GM12878 (cell line): ENCODE data around the gene XPO6. TPM values are rescaled to one million over a fixed set of nuclear protein-coding genes. Genes with fewer than 3 reads are reported as not detected.

Experiments
- ATAC-seq: fragments of 200-7000 bp; cut with Tn5 transposase; 3 replicates; pipeline ENCODE4 v1.9.1; 2020; ENCODE audit warnings: mild to moderate bottlenecking, moderate library complexity
- BruUV-seq: library from RNA; stranded (reverse); fragments of 400-500 nt; replicated peaks from 2 replicates; lab custom pipeline; 2021; lab: Mats Ljungman, UMichigan
- CTCF ChIA-PET: fragments of 300-600 bp; sonication (Branson Sonifier 250); formaldehyde crosslinking; extraction: SDS; loops from one replicate; lab custom pipeline; 2021; ENCODE audit warnings: inconsistent platforms; lab: Yijun Ruan, JAX
- POLR2A ChIA-PET: fragments of 350-600 bp; formaldehyde crosslinking; extraction: SDS; loops from one replicate; lab custom pipeline; 2021; ENCODE audit warnings: inconsistent platforms; lab: Charles Lee
- RAD21 ChIA-PET: fragments of 300-600 bp; sonication (Branson Sonifier 250); formaldehyde crosslinking; loops from one replicate; lab custom pipeline; 2023; ENCODE audit warnings: antibody characterized with exemption; ENCODE audit not compliant: unreplicated experiment; lab: Charles Lee
- SMC1A ChIA-PET: fragments of 300-600 bp; sonication (Branson Sonifier 250); formaldehyde crosslinking; loops from one replicate; lab custom pipeline; 2023; ENCODE audit not compliant: unreplicated experiment, uncharacterized antibody; lab: Charles Lee
- DNase-seq: peaks from one replicate; pipeline ENCODE4 v3.0.0-alpha.2; 2011; ENCODE audit warnings: low read depth, low spot score
- FAIRE-seq: peaks from 3 replicates; lab custom pipeline; 2011; peaks lifted over from hg19 to GRCh38; lab: Jason Lieb, UNC
- H2AFZ ChIP-seq: 2 replicates; pipeline ENCODE4 v1.6.0; 2011; ENCODE audit warnings: low read depth, low read length, control low read depth; ENCODE audit not compliant: control insufficient read depth
- H3K27ac ChIP-seq: 2 replicates; pipeline ENCODE4 v1.5.1; 2011; ENCODE audit warnings: control low read depth; ENCODE audit not compliant: control insufficient read depth, insufficient read depth
- H3K27me3 ChIP-seq, 2 experiments: replicated peaks in 1 of 2; 2 replicates each; pipeline versions ENCODE4 v1.6.0 to v1.6.1; 2011; ENCODE audit warnings: low read length in 1 of 2; ENCODE audit not compliant: control insufficient read depth in 2 of 2, insufficient read depth in 2 of 2
- H3K36me3 ChIP-seq, 2 experiments: 2 replicates each; pipeline ENCODE4 v1.5.1; 2011; ENCODE audit warnings: low read length in 1 of 2; ENCODE audit not compliant: control insufficient read depth in 2 of 2, insufficient read depth in 2 of 2
- H3K4me1 ChIP-seq: 2 replicates; pipeline ENCODE4 v1.6.1; 2011; ENCODE audit warnings: mild to moderate bottlenecking, low read length, moderate library complexity, mixed read lengths; ENCODE audit not compliant: control insufficient read depth, insufficient read depth
- H3K4me2 ChIP-seq: 2 replicates; pipeline ENCODE4 v1.6.0; 2011; ENCODE audit warnings: control low read depth; ENCODE audit not compliant: control insufficient read depth, insufficient read depth
- H3K4me3 ChIP-seq: fragments of 200-600 bp; sonication (generic); 2 replicates; pipeline ENCODE4 v1.5.1; 2016
- H3K79me2 ChIP-seq: 2 replicates; pipeline ENCODE4 v1.6.0; 2011; ENCODE audit warnings: low read length; ENCODE audit not compliant: control insufficient read depth, insufficient read depth
- H3K9ac ChIP-seq: 2 replicates; pipeline ENCODE4 v1.8.0; 2011; ENCODE audit warnings: low read length, control low read depth, mixed read lengths; ENCODE audit not compliant: control insufficient read depth, insufficient read depth
- H3K9me3 ChIP-seq: replicated peaks from 3 replicates; pipeline ENCODE4 v1.5.1; 2011; ENCODE audit warnings: mild to moderate bottlenecking, low read length; ENCODE audit not compliant: control insufficient read depth, insufficient read depth
- H4K20me1 ChIP-seq: 2 replicates; pipeline ENCODE4 v1.6.0; 2011; ENCODE audit not compliant: control insufficient read depth, insufficient read depth
- BRCA1 ChIP-seq: IDR thresholded peaks from 2 replicates; pipeline ENCODE4 v1.6.1; 2011; ENCODE audit warnings: low read depth, low read length, improper control_type of control experiment
- CBFB ChIP-seq: IDR thresholded peaks from 2 replicates; pipeline ENCODE4 v1.6.1; 2016; ENCODE audit warnings: antibody characterized with exemption, low read depth
- DPF2 ChIP-seq: fragments of 450-650 bp; IDR thresholded peaks from 2 replicates; pipeline ENCODE4 v1.6.1; 2017; ENCODE audit warnings: mild to moderate bottlenecking
- LARP7 ChIP-seq: fragments of 450-650 bp; IDR thresholded peaks from 2 replicates; pipeline ENCODE4 v1.6.1; 2017; ENCODE audit warnings: mild to moderate bottlenecking
- MTA2 ChIP-seq: fragments of 450-650 bp; IDR thresholded peaks from 2 replicates; pipeline ENCODE4 v1.6.1; 2016; ENCODE audit warnings: low read depth, mild to moderate bottlenecking, moderate library complexity
- MYB ChIP-seq: fragments of 150-350 bp; IDR thresholded peaks from 2 replicates; pipeline ENCODE4 v1.6.1; 2014; ENCODE audit warnings: mild to moderate bottlenecking, low read depth, low read length, borderline replicate concordance
- NR2C2 ChIP-seq: IDR thresholded peaks from 2 replicates; pipeline ENCODE4 v1.6.1; 2011; ENCODE audit warnings: borderline replicate concordance, low read depth; ENCODE audit not compliant: control insufficient read depth, insufficient read length
- PAX5 ChIP-seq: IDR thresholded peaks from 2 replicates; pipeline ENCODE4 v1.6.1; 2011; ENCODE audit warnings: low read depth, low read length, borderline replicate concordance
- POLR2AphosphoS2 ChIP-seq: IDR thresholded peaks from 2 replicates; pipeline ENCODE4 v1.6.1; 2011; ENCODE audit warnings: low read depth, mild to moderate bottlenecking, low read length, improper control_type of control experiment, moderate library complexity
- SIN3A ChIP-seq: IDR thresholded peaks from 2 replicates; pipeline ENCODE4 v1.6.1; 2012; ENCODE audit warnings: low read depth, low read length, improper control_type of control experiment
- STAT3 ChIP-seq: IDR thresholded peaks from 2 replicates; pipeline ENCODE4 v1.6.1; 2011; ENCODE audit warnings: low read depth, low read length, improper control_type of control experiment
- SUZ12 ChIP-seq: fragments of 200-600 bp; sonication (generic); IDR thresholded peaks from one replicate; pipeline ENCODE4 v1.6.1; 2018; ENCODE audit warnings: antibody characterized with exemption, mild to moderate bottlenecking; ENCODE audit not compliant: unreplicated experiment
- TCF12 ChIP-seq: IDR thresholded peaks from 2 replicates; pipeline ENCODE4 v1.6.1; 2011; ENCODE audit warnings: low read depth, mild to moderate bottlenecking, low read length
- WGBS: methylation state at CpG from one replicate; pipeline ENCODE4 v1.1.6; 2016; ENCODE audit warnings: low lambda C conversion rate; ENCODE audit not compliant: insufficient replicate concordance, insufficient coverage; ENCODE audit errors: missing lambda C conversion rate; 5-methylcytosine and 5-hydroxymethylcytosine counted together
- in situ Hi-C: fragments of 300-500 bp; cut with MboI; formaldehyde crosslinking; loops from 9 replicates; pipeline ENCODE4 v1.14.3; 2018; ENCODE audit warnings: mixed read lengths
- intact Hi-C: fragments of 100-400 bp; cut with micrococcal nuclease; formaldehyde crosslinking; loops from one replicate; pipeline ENCODE4 v1.14.2; 2022; ENCODE audit not compliant: unreplicated experiment
- polyA plus RNA-seq, 11 experiments: library from polyadenylated mRNA; depleted of rRNA in 4 of 11; unstranded in 6 of 11; stranded (reverse) in 5 of 11; fragments of >200 nt; fragmentation: Nextera tagmentation in 4 of 11; fragmentation: Illumina TruSeq in 1 of 11; extraction: Ambion mirVana in 4 of 11; extraction: Trizol in 1 of 11; gene quantifications; 1 replicate in 1 of 11; 2 replicates in 10 of 11; pipeline versions ENCODE4 v1.2.1 to v1.2.3, GENCODE V29; 2011 to 2016; ENCODE audit warnings: inconsistent platforms in 2 of 11, missing spikeins in 2 of 11, low read depth in 1 of 11
- total RNA-seq, 4 experiments: library from RNA; depleted of rRNA in 3 of 4; stranded (reverse); fragments of >200 nt in 3 of 4; fragmentation: Illumina TruSeq in 1 of 4; extraction: Trizol in 1 of 4; gene quantifications; 2 replicates each; pipeline versions ENCODE4 v1.2.1 to v1.2.3, GENCODE V29; 2013 to 2021
- TF ChIP-seq, protein P1 (sequence below): fragments of 450-650 bp; IDR thresholded peaks from 2 replicates; pipeline ENCODE4 v1.6.1; 2017; ENCODE audit warnings: mild to moderate bottlenecking
- TF ChIP-seq, protein P2 (sequence below): fragments of 450-650 bp; conservative IDR thresholded peaks from 2 replicates; pipeline ENCODE4 v1.6.1; 2017; ENCODE audit warnings: mild to moderate bottlenecking, moderate library complexity
- TF ChIP-seq, protein P3 (sequence below): fragments of 450-650 bp; IDR thresholded peaks from 2 replicates; pipeline ENCODE4 v1.6.1; 2018; ENCODE audit warnings: borderline replicate concordance, mild to moderate bottlenecking; ENCODE audit not compliant: partially characterized antibody

The XPO6 gene
- total and polyA plus RNA-seq, 10 of the 15 experiments (the other 5 are each of a cell fraction or from before 2014, with no cell fraction given), result 9.9 to 246 (median 110) TPM

DNA sequence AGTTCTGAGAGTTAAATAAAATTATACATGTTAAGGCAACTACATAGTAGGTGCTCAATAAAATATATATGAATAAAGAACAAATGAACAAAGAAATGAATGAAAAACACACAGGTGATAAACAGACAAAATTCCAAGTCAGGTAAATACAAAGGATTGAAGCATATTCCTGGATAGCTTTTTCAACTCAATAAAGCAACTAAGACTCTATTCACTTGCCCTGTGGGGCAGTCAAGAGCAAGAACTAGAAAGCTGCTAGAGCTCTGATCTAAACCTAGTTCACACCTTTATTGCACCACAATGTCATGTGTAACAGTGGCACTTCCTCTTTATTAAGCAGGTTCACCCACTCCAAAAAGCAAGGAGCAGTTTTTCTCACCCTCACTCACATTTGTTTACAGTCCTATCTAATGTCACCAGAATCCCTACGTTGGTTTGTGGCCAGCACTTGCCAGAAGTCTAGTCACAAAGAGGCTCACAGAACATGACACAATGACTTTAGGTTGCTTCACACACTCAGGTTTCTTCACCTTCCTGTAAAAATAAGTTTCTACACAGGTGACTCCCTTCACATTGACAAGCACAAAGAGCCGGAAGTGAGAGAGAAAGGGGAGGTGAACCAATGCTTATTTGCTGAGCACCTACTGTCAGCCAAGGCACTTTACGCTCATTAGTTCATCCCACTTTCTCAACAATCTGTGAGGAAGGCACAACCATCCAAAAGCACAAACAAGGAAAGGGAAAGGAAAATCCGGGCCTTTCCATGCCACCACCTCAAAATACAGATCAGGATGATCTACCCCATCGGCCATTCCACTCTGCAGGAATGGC, 70.8 kb downstream of the XPO6 start:
- intact Hi-C loops, result loop anchor here (2.0 to 5.0 kb wide), 2 partner anchors 46 to 78 kb away; no protein-coding TSS in a partner anchor
- RAD21 ChIA-PET, result interaction anchor here (0.7 to 6.0 kb wide), 11 partner anchors 22 to 81 kb away, joined by 3 to 63 read pairs (median 8); partner anchors contain the start of gene XPO6
- FAIRE-seq (peak; percentile 81), ATAC-seq (peak; percentile 89), DNase-seq (peak; percentile 90)
- in situ Hi-C loops, result no loop called here
- SMC1A ChIA-PET, result interaction anchor here (0.6 to 4.8 kb wide), 15 partner anchors 10 to 72 kb away, joined by 3 to 105 read pairs (median 4); partner anchors contain the start of gene XPO6
- Histone ChIP-seq H2AFZ (peak overlapping the region; percentile 54), H3K27ac (peak overlapping the region; percentile 99), H3K4me1 (peaks cover 26% of the 10 kb centered on the region), H3K4me2 (peak overlapping the region; percentile 97), H3K9ac (peak overlapping the region; percentile 78), H3K4me3 (peak overlapping the region; percentile 34; the same call in 1 of the 2 replicates), H3K79me2 (peaks cover 19% of the 10 kb centered on the region), H3K9me3 (no peaks in the 10 kb centered on the region), H3K36me3 (peaks cover 5 to 42% of the 10 kb centered on the region in 2 experiments), H3K27me3 (no peaks in the 10 kb centered on the region), H4K20me1 (no peaks in the 10 kb centered on the region; the same call in 1 of the 2 replicates)
- BruUV-seq, result no TSS peak
- POLR2A ChIA-PET, result interaction anchor here (0.6 to 3.1 kb wide), 9 partner anchors 24 to 76 kb away, joined by 3 to 43 read pairs (median 6); no protein-coding TSS in a partner anchor
- 0% methylated on average over 5 of the region's 5 CpGs for WGBS
- CTCF ChIA-PET, result interaction anchor here (0.7 to 9.1 kb wide), 16 partner anchors 7 to 77 kb away, joined by 3 to 58 read pairs (median 4); partner anchors contain the start of gene XPO6
- 0 out of 2 replicates have a peak, but pooled peaks have one; percentile 52 for TF ChIP-seq TCF12
- no peak for TF ChIP-seq PAX5
- TF ChIP-seq, protein P1, sequence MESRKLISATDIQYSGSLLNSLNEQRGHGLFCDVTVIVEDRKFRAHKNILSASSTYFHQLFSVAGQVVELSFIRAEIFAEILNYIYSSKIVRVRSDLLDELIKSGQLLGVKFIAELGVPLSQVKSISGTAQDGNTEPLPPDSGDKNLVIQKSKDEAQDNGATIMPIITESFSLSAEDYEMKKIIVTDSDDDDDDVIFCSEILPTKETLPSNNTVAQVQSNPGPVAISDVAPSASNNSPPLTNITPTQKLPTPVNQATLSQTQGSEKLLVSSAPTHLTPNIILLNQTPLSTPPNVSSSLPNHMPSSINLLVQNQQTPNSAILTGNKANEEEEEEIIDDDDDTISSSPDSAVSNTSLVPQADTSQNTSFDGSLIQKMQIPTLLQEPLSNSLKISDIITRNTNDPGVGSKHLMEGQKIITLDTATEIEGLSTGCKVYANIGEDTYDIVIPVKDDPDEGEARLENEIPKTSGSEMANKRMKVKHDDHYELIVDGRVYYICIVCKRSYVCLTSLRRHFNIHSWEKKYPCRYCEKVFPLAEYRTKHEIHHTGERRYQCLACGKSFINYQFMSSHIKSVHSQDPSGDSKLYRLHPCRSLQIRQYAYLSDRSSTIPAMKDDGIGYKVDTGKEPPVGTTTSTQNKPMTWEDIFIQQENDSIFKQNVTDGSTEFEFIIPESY, result no peak
- no peak for TF ChIP-seq NR2C2
- no peak for TF ChIP-seq SUZ12
- TF ChIP-seq SIN3A, result no peak
- TF ChIP-seq DPF2, result peak; percentile 87
- TF ChIP-seq MTA2, result peak; percentile 93
- TF ChIP-seq, protein P2, sequence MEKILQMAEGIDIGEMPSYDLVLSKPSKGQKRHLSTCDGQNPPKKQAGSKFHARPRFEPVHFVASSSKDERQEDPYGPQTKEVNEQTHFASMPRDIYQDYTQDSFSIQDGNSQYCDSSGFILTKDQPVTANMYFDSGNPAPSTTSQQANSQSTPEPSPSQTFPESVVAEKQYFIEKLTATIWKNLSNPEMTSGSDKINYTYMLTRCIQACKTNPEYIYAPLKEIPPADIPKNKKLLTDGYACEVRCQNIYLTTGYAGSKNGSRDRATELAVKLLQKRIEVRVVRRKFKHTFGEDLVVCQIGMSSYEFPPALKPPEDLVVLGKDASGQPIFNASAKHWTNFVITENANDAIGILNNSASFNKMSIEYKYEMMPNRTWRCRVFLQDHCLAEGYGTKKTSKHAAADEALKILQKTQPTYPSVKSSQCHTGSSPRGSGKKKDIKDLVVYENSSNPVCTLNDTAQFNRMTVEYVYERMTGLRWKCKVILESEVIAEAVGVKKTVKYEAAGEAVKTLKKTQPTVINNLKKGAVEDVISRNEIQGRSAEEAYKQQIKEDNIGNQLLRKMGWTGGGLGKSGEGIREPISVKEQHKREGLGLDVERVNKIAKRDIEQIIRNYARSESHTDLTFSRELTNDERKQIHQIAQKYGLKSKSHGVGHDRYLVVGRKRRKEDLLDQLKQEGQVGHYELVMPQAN, result 0 out of 2 replicates have a peak, but pooled peaks have one; percentile 34
- no peak for TF ChIP-seq BRCA1
- no peak for TF ChIP-seq POLR2AphosphoS2
- no peak for TF ChIP-seq LARP7
- TF ChIP-seq STAT3, result peak; percentile 56; the same call in 1 of the 2 replicates
- TF ChIP-seq CBFB, result no peak; the same call in 1 of the 2 replicates
- no peak for TF ChIP-seq MYB
- TF ChIP-seq, protein P3, sequence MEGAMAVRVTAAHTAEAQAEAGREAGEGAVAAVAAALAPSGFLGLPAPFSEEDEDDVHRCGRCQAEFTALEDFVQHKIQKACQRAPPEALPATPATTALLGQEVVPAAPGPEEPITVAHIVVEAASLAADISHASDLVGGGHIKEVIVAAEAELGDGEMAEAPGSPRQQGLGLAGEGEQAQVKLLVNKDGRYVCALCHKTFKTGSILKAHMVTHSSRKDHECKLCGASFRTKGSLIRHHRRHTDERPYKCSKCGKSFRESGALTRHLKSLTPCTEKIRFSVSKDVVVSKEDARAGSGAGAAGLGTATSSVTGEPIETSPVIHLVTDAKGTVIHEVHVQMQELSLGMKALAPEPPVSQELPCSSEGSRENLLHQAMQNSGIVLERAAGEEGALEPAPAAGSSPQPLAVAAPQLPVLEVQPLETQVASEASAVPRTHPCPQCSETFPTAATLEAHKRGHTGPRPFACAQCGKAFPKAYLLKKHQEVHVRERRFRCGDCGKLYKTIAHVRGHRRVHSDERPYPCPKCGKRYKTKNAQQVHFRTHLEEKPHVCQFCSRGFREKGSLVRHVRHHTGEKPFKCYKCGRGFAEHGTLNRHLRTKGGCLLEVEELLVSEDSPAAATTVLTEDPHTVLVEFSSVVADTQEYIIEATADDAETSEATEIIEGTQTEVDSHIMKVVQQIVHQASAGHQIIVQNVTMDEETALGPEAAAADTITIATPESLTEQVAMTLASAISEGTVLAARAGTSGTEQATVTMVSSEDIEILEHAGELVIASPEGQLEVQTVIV, result no peak
